HepG2 (cell line): Measurements from ENCODE around the gene TEKT3.

Experiments
- ELF1 ChIP-seq: sonication (generic); formaldehyde crosslinking; IDR thresholded peaks from 2 replicates; pipeline ENCODE4 v1.4.0; 2020; ENCODE audit warnings: missing genetic modification reagents
- EP300 ChIP-seq, 3 experiments: sonication (generic) in 1 of 3; formaldehyde crosslinking in 1 of 3; IDR thresholded peaks; 2 replicates each; pipeline versions ENCODE4 v1.5.1 to v1.6.1; 2011 to 2020; ENCODE audit warnings: low read depth in 2 of 3, low read length in 2 of 3, borderline replicate concordance in 1 of 3, improper control_type of control experiment in 1 of 3, mild to moderate bottlenecking in 1 of 3, missing genetic modification reagents in 1 of 3, moderate library complexity in 1 of 3
- ETV5 ChIP-seq: IDR thresholded peaks from 2 replicates; pipeline ENCODE4 v1.6.1; 2018; ENCODE audit warnings: missing biosample characterization, missing genetic modification reagents, inconsistent platforms, borderline replicate concordance
- ETV6 ChIP-seq: sonication (generic); formaldehyde crosslinking; conservative IDR thresholded peaks from 2 replicates; pipeline ENCODE4 v1.4.0; 2020; ENCODE audit warnings: missing genetic modification reagents
- NFE2 ChIP-seq: sonication (generic); formaldehyde crosslinking; IDR thresholded peaks from 2 replicates; pipeline ENCODE4 v1.4.0; 2020; ENCODE audit warnings: missing genetic modification reagents
- PITX1 ChIP-seq: sonication (generic); formaldehyde crosslinking; IDR thresholded peaks from 2 replicates; pipeline ENCODE4 v1.5.1; 2020; ENCODE audit warnings: mild to moderate bottlenecking, missing genetic modification reagents
- POLR2A ChIP-seq, 2 experiments: IDR thresholded peaks; 2 replicates each; pipeline ENCODE4 v1.6.1; 2011; ENCODE audit warnings: low read depth in 2 of 2, low read length in 2 of 2, mild to moderate bottlenecking in 1 of 2, moderate library complexity in 1 of 2; ENCODE audit not compliant: insufficient read depth in 1 of 2
- RXRA ChIP-seq: sonication (generic); formaldehyde crosslinking; IDR thresholded peaks from 2 replicates; pipeline ENCODE4 v1.5.1; 2020; ENCODE audit warnings: missing genetic modification reagents
- TOPORS ChIP-seq: sonication (generic); formaldehyde crosslinking; IDR thresholded peaks from 2 replicates; pipeline ENCODE4 v1.8.0; 2023; ENCODE audit warnings: mild to moderate bottlenecking, missing genetic modification reagents
- ZNF256 ChIP-seq: sonication (generic); formaldehyde crosslinking; conservative IDR thresholded peaks from 2 replicates; pipeline ENCODE4 v1.4.0; 2020; ENCODE audit warnings: missing genetic modification reagents
- ZSCAN30 ChIP-seq: sonication (generic); formaldehyde crosslinking; IDR thresholded peaks from 2 replicates; pipeline ENCODE4 v1.5.0; 2020; ENCODE audit warnings: mild to moderate bottlenecking, missing genetic modification reagents
- TF ChIP-seq, protein P1 (sequence below): sonication (generic); formaldehyde crosslinking; conservative IDR thresholded peaks from 2 replicates; pipeline ENCODE4 v1.4.0; 2020; ENCODE audit warnings: missing genetic modification reagents
- TF ChIP-seq, protein P2 (sequence below): sonication (generic); formaldehyde crosslinking; IDR thresholded peaks from 2 replicates; pipeline ENCODE4 v1.5.0; 2020; ENCODE audit warnings: mild to moderate bottlenecking, missing genetic modification reagents, moderate library complexity
- TF ChIP-seq, protein P3 (sequence below): fragments of 450-650 bp; IDR thresholded peaks from 2 replicates; pipeline ENCODE4 v1.6.1; 2016

DNA sequence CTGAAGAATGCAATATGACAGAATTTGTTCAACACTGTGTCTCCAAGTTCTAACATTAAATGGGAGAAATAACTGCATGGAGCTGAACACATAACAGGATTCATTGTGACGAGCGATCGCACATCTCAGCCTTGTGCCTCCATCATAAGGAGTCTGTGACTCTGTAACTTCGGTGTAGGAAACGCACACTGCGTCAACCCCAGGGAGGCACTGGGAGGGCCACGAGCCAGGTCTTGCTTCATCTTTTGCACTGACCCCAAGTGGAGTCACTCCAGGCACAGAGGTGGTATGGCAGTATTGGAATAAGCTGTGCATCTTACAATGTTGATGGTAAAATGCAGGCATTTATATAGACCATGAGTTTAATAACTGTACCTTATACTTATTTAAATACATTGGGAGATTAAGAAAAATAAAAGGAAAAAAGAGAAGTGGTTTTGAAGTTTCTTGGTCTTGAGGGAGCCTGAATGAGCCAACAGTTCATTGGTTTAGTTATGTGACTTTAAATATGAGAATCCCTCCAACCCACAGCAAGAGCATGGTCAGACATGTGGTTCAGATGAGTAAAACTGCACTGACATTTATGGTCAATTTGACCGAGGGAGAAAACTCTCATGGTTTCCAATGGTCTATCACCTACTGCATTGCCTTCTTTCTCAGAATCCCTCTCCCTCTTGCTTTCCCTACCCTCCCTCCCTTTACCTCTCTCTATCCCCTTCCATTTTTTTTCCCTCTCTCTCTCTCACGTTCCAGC, 70.6 kb downstream of the TEKT3 start:
- no peak for TF ChIP-seq TOPORS (CRISPR knock-in tag)
- TF ChIP-seq RXRA: no peak
- no peak for TF ChIP-seq POLR2A (IDR thresholded peaks at IDR 0.05; ENCODE audit: insufficient read depth in 1 of 2, low read depth in 2 of 2, low read length in 2 of 2)
- no peak for TF ChIP-seq ETV5 (CRISPR knock-in tag)
- no peak for TF ChIP-seq ELF1 (CRISPR knock-in tag)
- no peak for TF ChIP-seq EP300 (IDR thresholded peaks at IDR 0.05; ENCODE audit: low read depth in 2 of 2, low read length in 2 of 2)
- no peak for TF ChIP-seq EP300 (CRISPR knock-in tag; IDR thresholded peaks at IDR 0.05; ENCODE audit: borderline replicate concordance)
- no peak for TF ChIP-seq ZSCAN30
- TF ChIP-seq, protein P1, sequence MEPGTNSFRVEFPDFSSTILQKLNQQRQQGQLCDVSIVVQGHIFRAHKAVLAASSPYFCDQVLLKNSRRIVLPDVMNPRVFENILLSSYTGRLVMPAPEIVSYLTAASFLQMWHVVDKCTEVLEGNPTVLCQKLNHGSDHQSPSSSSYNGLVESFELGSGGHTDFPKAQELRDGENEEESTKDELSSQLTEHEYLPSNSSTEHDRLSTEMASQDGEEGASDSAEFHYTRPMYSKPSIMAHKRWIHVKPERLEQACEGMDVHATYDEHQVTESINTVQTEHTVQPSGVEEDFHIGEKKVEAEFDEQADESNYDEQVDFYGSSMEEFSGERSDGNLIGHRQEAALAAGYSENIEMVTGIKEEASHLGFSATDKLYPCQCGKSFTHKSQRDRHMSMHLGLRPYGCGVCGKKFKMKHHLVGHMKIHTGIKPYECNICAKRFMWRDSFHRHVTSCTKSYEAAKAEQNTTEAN: no peak
- no peak for TF ChIP-seq ZNF256
- TF ChIP-seq, protein P2, sequence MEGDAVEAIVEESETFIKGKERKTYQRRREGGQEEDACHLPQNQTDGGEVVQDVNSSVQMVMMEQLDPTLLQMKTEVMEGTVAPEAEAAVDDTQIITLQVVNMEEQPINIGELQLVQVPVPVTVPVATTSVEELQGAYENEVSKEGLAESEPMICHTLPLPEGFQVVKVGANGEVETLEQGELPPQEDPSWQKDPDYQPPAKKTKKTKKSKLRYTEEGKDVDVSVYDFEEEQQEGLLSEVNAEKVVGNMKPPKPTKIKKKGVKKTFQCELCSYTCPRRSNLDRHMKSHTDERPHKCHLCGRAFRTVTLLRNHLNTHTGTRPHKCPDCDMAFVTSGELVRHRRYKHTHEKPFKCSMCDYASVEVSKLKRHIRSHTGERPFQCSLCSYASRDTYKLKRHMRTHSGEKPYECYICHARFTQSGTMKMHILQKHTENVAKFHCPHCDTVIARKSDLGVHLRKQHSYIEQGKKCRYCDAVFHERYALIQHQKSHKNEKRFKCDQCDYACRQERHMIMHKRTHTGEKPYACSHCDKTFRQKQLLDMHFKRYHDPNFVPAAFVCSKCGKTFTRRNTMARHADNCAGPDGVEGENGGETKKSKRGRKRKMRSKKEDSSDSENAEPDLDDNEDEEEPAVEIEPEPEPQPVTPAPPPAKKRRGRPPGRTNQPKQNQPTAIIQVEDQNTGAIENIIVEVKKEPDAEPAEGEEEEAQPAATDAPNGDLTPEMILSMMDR (CRISPR knock-in tag): no peak
- no peak for TF ChIP-seq ETV6 (CRISPR knock-in tag)
- TF ChIP-seq NFE2 (CRISPR knock-in tag): no peak
- TF ChIP-seq, protein P3, sequence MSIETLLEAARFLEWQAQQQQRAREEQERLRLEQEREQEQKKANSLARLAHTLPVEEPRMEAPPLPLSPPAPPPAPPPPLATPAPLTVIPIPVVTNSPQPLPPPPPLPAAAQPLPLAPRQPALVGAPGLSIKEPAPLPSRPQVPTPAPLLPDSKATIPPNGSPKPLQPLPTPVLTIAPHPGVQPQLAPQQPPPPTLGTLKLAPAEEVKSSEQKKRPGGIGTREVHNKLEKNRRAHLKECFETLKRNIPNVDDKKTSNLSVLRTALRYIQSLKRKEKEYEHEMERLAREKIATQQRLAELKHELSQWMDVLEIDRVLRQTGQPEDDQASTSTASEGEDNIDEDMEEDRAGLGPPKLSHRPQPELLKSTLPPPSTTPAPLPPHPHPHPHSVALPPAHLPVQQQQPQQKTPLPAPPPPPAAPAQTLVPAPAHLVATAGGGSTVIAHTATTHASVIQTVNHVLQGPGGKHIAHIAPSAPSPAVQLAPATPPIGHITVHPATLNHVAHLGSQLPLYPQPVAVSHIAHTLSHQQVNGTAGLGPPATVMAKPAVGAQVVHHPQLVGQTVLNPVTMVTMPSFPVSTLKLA: no peak
- no peak for TF ChIP-seq PITX1 (CRISPR knock-in tag)
